Astrocyte of the spinal cord (primary cell): ENCODE data around the gene PCBP3.

Source experiments
- DNase-seq: peaks from one replicate; pipeline ENCODE4 v3.0.0; 2011; ENCODE audit warnings: low read depth, low spot score
- H3K4me3 ChIP-seq: 2 replicates; pipeline ENCODE4 v1.5.1; 2011; ENCODE audit warnings: low read depth, mild to moderate bottlenecking, low read length, moderate library complexity
- in situ Hi-C: cut with HindIII; loops from 2 replicates; pipeline ENCODE4 v1.10.0; 2017; ENCODE audit warnings: low sequenced_read_pairs
- TF ChIP-seq, protein P1 (sequence below): IDR thresholded peaks from 2 replicates; pipeline ENCODE4 v1.5.1; 2012; ENCODE audit warnings: low read depth, mild to moderate bottlenecking, low read length, inconsistent platforms

PCBP3 gene

DNA sequence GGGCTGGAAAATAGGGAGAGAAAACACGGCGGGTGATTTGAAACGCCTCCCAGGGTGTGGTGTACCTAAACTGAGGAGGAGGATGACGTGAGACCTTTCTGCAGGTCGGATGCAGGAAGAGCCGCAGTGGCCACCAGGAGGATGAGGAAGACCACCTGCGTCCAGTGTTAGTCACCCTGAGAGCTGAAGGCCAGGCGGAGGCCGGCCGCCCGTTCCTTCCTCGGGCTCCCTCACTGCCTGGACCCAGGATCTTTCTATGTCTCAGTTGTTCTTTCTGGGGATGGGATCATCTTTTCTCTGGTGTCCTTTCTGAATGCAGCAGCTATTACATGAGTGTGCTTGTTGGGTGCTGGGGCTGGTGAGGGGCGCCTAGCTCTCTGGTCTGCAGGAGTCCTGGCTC lies 263.3 kb downstream of the PCBP3 start:
- TF ChIP-seq, protein P1, sequence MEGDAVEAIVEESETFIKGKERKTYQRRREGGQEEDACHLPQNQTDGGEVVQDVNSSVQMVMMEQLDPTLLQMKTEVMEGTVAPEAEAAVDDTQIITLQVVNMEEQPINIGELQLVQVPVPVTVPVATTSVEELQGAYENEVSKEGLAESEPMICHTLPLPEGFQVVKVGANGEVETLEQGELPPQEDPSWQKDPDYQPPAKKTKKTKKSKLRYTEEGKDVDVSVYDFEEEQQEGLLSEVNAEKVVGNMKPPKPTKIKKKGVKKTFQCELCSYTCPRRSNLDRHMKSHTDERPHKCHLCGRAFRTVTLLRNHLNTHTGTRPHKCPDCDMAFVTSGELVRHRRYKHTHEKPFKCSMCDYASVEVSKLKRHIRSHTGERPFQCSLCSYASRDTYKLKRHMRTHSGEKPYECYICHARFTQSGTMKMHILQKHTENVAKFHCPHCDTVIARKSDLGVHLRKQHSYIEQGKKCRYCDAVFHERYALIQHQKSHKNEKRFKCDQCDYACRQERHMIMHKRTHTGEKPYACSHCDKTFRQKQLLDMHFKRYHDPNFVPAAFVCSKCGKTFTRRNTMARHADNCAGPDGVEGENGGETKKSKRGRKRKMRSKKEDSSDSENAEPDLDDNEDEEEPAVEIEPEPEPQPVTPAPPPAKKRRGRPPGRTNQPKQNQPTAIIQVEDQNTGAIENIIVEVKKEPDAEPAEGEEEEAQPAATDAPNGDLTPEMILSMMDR = no peak
- DNase-seq = no peak
- in situ Hi-C loops = no loop called here
- H3K4me3 ChIP-seq = no peak overlapping the region

DNA sequence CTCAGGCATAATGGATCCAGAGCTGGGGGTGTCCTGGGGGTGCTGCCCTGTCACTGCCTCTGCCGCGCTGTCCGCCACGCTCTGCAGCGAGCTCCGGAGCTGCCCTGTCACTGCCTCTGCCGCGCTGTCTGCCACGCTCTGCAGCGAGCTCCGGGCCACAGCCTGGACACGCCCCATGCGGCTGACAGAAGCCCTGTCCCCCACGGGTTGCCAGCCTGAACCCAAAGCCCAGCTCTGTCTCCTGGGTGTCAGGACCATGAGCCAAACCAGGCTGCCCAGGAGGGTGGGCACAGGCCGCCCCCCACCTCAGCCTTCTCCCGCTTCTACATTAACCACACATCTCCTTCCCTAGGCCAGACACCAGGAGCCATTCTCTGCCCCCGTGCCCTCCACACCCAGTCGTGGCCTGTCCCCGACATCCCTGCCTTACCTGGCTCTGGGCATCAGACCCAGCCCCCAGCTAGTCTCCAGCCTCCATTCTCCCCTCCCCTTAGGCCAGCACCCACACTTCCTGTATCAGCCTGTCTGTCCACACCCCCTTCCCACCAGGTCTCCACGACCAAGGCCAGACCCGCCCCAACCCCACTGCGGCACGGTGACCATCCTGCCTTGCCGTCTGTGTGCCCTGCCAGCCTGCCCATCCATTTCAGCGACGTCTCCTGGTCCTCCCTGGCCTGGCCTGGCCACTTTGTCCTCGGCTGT lies 265.2 kb downstream of the PCBP3 start:
- DNase-seq = no peak
- TF ChIP-seq, protein P1 = no peak
- no peak overlapping the region for H3K4me3 ChIP-seq
- in situ Hi-C loops = no loop called here

DNA sequence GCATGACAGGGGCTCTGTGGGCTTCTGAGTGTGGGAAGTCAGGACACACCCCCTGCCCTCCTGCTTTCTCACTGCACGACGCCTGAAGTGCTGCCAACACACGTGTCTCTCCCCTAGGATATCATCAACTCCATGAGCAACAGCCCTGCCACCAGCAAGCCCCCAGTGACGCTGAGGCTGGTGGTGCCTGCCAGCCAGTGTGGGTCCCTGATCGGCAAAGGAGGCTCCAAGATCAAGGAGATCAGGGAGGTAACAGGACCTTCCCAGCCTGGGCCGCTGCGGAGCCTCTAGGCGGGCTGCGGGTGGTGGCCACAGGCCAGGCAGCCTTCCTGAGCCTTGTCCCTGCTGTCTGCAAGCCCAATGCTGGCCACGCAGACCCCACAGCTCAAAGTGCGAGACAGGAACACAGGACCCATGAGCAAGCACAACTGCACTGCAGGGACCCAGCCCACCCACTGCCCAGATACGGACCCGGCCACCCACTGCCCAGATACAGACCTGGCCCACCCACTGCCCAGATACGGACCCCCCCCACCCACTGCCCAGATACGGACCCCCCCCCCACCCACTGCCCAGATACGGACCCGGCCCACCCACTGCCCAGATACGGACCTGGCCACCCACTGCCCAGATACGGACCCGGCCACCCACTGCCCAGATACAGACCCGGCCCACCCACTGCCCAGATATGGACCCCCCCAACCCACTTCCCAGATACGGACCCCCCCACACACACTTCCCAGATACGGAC lies 265.9 kb downstream of the PCBP3 start:
- no peak for DNase-seq
- no peak overlapping the region for H3K4me3 ChIP-seq
- in situ Hi-C loops = no loop called here
- TF ChIP-seq, protein P1 = no peak

DNA sequence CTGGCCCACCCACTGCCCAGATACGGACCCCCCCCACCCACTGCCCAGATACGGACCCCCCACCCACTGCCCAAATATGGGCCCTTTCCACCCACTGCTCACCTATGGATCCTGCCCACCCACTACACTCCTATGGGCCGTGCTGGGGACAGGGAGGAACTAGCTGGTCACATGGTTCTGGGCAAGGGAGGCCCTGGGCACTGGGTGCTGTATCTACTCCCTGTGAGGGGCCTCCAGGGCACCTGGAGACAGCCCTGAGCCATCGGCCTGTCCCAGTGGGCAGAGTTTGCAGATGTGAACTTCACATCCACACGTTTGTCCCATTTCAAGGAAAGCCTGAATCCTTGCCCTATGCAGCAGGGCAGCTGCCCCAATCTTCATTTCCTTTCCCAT lies 266.6 kb downstream of the PCBP3 start:
- TF ChIP-seq, protein P1 = no peak
- in situ Hi-C loops = no loop called here
- no peak overlapping the region for H3K4me3 ChIP-seq
- no peak for DNase-seq

DNA sequence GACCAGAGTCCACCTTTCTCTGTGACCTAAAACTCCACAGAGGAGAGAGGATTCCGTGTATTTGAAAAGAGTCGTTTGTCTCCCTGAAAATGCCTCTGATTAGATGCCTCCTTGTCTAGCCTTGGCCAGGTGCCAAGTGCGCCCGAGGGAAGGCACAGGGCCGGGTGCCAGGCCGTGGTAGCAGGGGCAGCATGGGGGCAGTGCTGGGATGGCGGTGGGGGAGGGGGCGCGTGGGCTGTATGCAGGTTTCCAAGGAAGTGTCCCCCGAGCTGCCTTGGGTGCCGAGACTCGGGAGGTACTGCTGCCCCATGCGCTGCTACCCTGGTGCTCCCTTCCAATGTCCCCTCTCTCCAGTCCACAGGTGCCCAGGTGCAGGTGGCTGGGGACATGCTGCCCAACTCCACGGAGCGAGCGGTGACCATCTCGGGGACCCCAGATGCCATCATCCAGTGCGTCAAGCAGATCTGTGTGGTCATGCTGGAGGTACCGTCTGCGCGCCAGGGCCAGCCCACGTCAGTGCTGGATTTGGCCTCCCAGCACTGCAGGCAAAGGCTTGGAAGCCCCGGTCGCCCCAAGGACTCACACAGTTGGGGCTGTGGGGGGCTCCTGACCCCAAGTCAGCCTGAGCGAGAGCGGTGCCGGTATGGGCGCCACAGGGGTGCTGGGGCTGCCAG lies 267.2 kb downstream of the PCBP3 start:
- DNase-seq = no peak
- no peak overlapping the region for H3K4me3 ChIP-seq
- in situ Hi-C loops = no loop called here
- TF ChIP-seq, protein P1 = no peak

DNA sequence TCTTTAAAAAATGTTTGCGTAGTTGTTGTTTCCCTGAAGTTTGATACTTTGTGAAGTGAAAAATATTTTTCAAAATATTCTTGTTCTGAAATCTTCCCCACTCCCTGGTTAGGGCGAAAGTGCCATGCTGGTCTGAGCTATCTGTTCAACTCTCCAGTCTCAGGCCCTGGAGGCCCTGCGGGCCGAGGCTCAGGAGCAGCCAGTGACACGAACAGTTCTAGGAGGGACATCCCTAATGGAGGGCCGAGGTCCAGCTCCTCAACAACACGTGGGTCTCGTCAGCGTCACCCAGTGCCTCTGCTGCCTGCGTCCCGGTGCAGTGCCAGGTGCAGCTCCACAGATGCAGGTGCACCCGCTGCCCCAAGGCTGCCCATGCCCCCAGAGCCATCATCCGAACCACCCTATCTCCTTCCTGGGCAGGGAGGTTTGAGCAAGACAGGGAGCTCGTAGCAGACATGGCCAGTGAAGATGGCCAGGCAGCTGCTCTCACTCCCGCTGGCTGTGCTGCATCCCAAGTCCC lies 268.3 kb downstream of the PCBP3 start:
- H3K4me3 ChIP-seq = no peak overlapping the region
- in situ Hi-C loops = no loop called here
- DNase-seq = no peak
- TF ChIP-seq, protein P1 = no peak
